ENCODE data around the gene DEFB113.
"Not testable (repeated sequence)": the region's sequence is repeated elsewhere in the genome, so short reads cannot be mapped to it uniquely, and the experiment has no call there.

The DEFB113 gene

GRCh38 chr6:49969605-49970004 lies at the start of gene DEFB113:
Gene DEFB113, minus strand, starts transcription at chr6:49969625. Its CDS starts 0 bp downstream, at chr6:49969625.
- no peak for DNase-seq (ENCODE audit: low read depth)

DNA sequence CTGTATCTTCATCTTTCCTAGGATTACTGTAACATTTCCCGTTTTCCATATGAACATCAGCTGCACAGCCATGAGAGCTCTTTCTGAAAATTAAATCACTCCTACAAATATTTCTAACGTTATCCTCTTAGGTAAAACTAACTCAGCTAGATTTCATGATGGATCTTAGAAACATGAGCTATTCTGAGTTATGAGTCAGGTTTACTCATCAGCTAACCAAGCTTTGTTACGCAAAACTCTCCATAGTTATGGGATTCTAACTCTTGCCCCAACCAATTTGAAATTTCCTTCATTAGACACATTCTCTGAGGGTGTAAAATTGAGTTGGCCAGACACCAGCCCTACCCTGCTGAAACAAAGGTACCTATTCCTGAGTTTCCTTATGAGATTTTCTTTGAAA lies 38.4 kb upstream of the DEFB113 start:
- DNase-seq (ENCODE audit: low read depth): no peak

DNA sequence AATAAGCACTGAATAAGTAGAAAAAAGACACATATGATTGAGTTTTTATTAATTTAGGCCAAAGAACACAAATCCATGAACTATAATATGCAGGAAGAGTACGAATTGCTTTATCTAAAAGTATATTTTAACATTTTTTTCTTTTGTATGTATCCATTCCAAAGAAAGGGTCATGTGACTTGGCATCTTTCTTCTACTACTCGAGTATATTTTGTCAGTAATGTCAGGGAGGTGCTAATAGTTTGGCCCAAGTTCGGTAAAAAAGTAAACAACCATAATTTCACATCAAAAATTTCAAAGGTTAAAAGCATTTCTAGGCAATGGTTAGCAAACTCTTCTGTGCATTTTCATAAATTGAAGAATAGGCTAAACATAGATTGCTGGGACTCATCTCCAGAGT lies 33.7 kb upstream of the DEFB113 start:
- no peak for DNase-seq (ENCODE audit: low read depth)

DNA sequence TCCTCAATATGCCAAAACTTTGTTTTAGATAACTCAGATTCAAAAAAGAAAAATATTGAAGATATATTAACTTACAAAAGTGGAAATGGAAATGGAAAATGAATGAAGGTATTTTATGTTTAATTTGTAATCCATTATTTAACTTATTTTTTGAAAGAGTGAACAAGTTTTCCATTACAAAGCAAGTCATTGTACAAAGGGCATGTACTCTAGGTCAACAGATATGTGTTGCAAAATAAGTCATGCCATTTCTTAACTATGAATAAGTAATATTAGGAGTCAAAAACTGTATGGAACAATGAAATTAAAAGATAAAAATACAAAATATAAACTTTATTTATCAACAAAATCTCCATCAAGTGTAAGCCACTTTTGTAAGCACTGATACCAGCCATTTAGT lies 25.9 kb upstream of the DEFB113 start:
- no peak for DNase-seq (ENCODE audit: low read depth)

DNA sequence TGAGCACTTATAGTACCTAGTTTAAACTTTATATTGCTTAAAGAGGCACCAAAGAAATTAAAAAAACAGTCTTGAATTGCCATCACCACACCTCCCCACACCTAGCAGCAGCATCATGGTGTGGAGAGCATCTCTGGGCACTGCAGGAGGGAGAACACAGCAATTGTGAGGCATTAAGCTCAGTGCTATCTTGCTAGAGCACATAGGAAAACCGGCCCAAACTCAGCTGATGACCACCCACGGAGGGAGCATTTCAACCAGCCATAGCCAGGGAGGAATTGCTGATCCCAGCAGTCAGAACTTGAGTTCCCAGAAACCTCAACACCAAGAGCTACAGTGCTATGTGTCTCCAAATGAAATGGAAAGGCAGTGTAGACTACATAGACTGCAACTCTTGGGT lies 19.5 kb upstream of the DEFB113 start:
- DNase-seq (ENCODE audit: low read depth): no peak

DNA sequence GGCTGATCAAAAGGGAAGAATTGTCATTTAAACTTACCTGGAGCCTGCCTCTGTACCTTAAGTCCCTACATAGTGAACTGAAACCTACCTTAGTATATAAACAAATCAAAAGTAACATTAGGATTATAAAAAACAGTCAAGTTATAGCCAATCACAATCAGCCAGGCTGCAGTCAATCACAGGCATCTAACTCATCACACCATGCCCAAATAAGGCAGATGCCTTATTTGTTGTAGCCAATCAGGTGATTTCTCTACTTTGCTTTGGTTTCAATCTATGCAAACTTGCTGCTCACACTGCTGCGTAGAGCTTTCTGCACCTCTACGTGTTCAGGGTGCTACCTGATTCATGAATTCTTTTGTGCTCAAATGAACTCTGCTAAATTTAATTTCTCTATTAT lies 18.3 kb upstream of the DEFB113 start:
- DNase-seq (ENCODE audit: low read depth): no peak

DNA sequence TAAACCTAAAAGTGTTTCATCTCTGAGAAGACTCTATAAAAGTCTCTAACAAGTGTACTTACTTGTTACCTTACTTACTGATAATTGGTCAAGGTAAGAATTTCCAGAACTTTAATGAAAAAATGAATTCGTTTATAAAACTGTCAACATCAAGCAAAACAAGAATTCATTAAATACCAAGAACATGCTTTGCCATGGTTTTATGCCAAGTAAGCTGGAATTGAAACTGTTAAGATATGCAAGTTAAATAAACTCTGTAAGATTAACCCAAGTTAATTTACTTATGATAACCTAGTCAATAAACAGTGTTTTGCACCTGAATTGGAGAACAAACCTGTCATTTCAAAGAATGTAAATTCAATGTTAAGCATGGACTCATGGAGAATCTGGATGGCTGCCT lies 17.1 kb upstream of the DEFB113 start:
- DNase-seq (ENCODE audit: low read depth): no peak

GRCh38 chr6:49982046-49982445 lies 12.6 kb upstream of the DEFB113 start:
- no peak for DNase-seq (ENCODE audit: low read depth)

DNA sequence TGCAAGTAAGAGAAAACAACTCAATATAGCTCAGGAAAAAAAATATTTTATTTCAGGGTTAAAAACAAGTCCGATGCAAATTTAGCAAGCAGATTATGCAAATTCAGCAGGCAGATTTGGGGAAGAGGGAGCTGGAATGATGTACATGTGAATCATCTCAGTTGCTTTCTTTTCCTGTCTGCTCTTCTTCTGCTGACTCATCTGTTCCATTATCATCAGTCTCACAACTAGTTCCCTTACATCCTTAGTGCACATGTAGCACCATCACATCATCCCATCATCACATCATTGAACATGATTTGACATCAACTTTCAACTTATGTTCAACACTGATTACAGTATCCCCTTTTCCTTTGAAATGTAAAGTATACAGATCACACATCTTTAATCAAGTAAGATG lies 11.5 kb upstream of the DEFB113 start:
- DNase-seq (ENCODE audit: low read depth): no peak

GRCh38 chr6:49979584-49979983 lies 10.2 kb upstream of the DEFB113 start:
- DNase-seq (ENCODE audit: low read depth): no peak

DNA sequence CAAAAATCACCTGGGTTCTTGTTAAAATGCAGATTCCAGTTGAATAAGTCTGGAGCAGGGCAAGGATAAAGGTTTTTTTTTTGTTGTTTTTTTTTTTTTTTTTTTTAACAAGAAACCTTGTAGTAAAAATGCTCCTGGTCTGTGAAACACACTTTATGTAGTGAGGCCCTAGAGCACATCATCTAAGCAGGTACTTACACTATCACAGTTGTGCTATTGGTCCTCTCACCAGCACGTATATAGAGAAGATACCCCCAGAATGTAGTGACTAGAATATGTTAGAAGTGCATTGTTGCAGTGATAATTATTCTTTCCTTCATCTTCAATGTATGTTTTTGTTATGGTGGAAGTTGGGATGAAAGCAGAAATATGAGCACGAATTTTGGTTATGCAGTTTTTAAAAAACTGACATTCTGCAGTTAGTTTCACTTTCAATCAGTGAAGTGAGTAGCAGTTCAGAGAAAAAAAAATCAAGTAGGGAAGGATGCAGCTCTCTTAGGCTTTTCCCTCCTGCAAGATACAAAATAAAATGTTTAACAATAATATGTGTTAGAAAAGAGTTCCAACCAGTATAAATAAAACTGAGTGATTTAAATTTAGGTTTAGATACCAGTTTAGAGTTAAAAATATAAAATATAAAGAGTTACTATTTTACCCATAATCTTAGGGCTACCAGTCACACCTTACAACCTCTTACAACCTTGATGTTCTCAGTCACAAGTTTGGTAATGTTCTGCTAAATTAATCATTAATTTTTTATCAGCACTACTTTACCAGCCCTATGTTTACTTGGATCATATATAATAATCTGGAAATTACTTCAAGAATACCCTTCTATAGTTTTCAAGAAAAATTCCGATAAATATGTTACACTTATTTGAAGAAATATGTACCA lies 9.2 kb upstream of the DEFB113 start:
- no peak for DNase-seq (ENCODE audit: low read depth)

DNA sequence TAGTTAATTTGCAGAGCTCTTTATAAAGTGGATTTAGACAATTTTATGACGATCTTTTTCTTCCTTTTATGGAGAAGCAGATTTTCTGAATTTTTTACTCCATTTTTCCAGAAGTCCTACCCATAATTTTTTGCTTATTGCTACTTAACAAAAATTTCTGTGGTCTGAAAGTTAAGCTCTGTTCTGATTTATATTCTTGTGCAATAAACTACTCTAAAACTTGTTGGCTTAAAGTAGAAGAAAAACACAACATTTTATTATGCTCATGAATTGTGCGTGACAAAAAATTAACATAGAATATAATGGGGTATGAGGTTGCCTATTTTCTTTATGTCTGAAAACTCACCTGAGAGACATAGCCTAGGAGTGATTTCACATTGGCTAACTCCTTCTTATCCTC lies 2.6 kb downstream of the DEFB113 start:
- DNase-seq (ENCODE audit: low read depth): no peak

GRCh38 chr6:49966334-49966733 lies 3.1 kb downstream of the DEFB113 start:
- DNase-seq (ENCODE audit: low read depth): no peak

DNA sequence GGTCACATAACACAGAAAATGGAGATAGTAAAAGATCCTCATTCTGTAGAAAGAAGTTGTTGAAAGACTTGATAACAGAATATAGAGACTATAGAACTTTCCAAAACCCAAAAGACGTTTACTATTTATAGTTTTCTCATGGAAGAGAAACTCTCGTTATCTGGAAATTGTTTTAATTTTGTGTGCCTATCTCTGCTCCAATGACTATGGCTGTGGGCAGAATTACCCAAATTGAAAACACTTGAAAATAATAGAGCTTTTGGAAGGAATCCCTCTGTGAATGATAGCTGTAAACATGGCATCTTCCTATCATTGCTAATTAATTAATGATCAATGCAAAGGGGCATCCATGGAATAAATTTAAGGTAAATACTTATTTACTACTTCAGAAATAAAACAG lies 5.4 kb downstream of the DEFB113 start, which contains the start of gene DEFB114:
DEFB114 (minus strand) TSS at position 101 of the 400 bp plus-strand sequence; CDS start at position 42, 59 bp downstream.
- no peak for DNase-seq (ENCODE audit: low read depth)

- no peak for DNase-seq (ENCODE audit: low read depth)
These were observed 11.2 kb downstream of the DEFB113 start for GRCh38 chr6:49958180-49958579.

GRCh38 chr6:49955847-49956246 lies 13.6 kb downstream of the DEFB113 start:
- no peak for DNase-seq (ENCODE audit: low read depth)

DNA sequence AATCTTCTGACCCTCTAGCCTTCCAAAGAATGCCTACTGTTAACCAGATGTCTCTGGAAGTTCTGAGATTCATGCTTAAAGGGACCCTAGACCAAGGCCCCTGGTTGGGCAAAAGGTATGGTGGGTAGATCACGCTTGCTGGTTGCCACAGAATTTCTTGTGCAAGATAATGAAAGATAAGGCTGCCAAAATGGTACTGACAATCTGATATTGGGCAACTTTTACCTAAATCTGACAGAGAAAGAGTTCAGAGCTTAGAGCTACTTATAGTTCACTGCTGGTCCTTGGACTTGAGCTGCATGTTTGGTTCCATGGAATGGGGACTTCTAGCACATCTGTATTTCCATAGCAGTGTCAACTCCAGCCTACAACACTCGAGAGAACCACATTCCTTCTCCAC lies 17.5 kb downstream of the DEFB113 start:
- no peak for DNase-seq (ENCODE audit: low read depth)

DNA sequence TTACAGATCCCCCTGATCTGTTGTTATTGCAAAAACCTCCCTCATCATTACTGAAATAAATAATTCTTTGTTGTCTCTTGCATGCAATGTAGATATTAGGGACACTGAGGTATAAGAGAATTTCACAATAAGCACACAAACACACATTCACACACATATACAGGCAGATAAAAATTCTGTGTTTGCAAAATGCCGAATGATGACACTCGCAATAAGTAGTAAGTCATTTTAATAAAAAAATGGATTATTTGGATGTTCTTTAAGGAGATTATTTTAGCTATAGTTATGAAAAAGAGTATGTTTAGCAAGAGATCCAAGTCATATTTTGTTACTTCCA lies 19.0 kb downstream of the DEFB113 start:
- DNase-seq (ENCODE audit: low read depth): no peak

DNA sequence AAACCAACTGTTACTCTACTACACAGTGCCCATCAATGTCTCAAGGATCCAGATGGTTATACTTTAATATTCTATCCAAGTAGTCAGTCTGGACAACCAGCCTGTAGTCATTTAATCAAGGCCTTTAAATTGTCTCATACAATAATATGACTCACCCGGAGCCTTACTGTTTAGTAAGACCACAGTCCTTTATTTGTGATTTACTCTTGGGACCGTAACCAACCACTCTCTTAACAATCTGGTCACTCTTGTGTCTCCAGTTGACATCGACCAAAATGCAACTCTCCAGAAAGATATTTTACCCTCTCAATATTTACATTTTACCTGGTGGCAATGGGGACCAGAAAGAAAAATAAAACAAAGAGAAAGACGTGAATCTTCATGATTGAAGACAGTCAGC lies 20.4 kb downstream of the DEFB113 start:
- DNase-seq (ENCODE audit: low read depth): no peak

GRCh38 chr6:49946835-49947234 lies 22.6 kb downstream of the DEFB113 start:
- no peak for DNase-seq (ENCODE audit: low read depth)

DNA sequence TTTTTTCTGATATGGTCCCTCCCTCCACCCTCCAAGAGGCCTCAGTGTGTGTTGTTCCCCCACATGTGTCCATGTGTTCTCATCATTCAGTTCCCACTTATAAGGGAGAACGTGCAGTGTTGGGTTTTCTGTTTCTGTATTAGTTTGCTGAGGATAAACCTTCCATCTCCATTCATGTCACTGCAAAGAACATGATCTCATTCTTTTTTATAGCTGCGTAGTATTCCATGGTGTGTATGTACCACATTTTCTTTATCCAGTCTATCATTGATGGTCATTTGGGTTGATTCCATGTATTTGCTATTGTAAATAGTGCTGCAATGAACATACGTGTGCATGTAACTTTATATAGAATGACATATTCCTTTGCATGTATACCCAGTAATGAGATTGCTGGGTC lies 25.4 kb downstream of the DEFB113 start:
- not testable (repeated sequence) for DNase-seq (ENCODE audit: low read depth)

GRCh38 chr6:49939993-49940498 lies 29.4 kb downstream of the DEFB113 start:
- no peak for DNase-seq (ENCODE audit: low read depth)

GRCh38 chr6:49937811-49938210 lies 31.6 kb downstream of the DEFB113 start:
- DNase-seq (ENCODE audit: low read depth): no peak

- DNase-seq (ENCODE audit: low read depth): no peak
These were observed 32.4 kb downstream of the DEFB113 start for GRCh38 chr6:49937017-49937416.
